Liver (tissue), 3 donors: ENCODE data around the gene PDE1C.

Experiments
- CTCF ChIP-seq: fragments of 150-350 bp; IDR thresholded peaks from 2 replicates; pipeline ENCODE4 v1.5.1; 2017; ENCODE audit warnings: improper control_type of control experiment, low read depth, low read length; ENCODE audit not compliant: missing input control
- FOXA2 ChIP-seq: IDR thresholded peaks from 2 replicates; pipeline ENCODE4 v1.6.1; 2016; ENCODE audit warnings: antibody characterized with exemption
- RAD21 ChIP-seq, 2 donors: IDR thresholded peaks; 2 replicates each; pipeline ENCODE4 v1.6.1; 2016; ENCODE audit warnings: antibody characterized with exemption in 2 of 2, mild to moderate bottlenecking in 2 of 2
- SP1 ChIP-seq: IDR thresholded peaks from 2 replicates; pipeline ENCODE4 v1.6.1; 2018; ENCODE audit warnings: antibody characterized with exemption, mild to moderate bottlenecking
- YY1 ChIP-seq: IDR thresholded peaks from 2 replicates; pipeline ENCODE4 v1.6.1; 2016; ENCODE audit warnings: antibody characterized with exemption, mild to moderate bottlenecking
- TF ChIP-seq, protein P1 (sequence below): IDR thresholded peaks from 2 replicates; pipeline ENCODE4 v1.6.1; 2016; ENCODE audit warnings: antibody characterized with exemption
- donor health status: healthy.
- donor health status: healthy.

- TF ChIP-seq CTCF, result no peak
- no peak for TF ChIP-seq RAD21 (IDR thresholded peaks at IDR 0.05)
- no peak for TF ChIP-seq YY1
- TF ChIP-seq, protein P1, sequence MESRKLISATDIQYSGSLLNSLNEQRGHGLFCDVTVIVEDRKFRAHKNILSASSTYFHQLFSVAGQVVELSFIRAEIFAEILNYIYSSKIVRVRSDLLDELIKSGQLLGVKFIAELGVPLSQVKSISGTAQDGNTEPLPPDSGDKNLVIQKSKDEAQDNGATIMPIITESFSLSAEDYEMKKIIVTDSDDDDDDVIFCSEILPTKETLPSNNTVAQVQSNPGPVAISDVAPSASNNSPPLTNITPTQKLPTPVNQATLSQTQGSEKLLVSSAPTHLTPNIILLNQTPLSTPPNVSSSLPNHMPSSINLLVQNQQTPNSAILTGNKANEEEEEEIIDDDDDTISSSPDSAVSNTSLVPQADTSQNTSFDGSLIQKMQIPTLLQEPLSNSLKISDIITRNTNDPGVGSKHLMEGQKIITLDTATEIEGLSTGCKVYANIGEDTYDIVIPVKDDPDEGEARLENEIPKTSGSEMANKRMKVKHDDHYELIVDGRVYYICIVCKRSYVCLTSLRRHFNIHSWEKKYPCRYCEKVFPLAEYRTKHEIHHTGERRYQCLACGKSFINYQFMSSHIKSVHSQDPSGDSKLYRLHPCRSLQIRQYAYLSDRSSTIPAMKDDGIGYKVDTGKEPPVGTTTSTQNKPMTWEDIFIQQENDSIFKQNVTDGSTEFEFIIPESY, result no peak
- TF ChIP-seq SP1, result no peak
- TF ChIP-seq FOXA2, result no peak
Measured at GRCh38 chr7:31940167-31940566, 130.0 kb downstream of the PDE1C start.
